ENCODE results near the gene PARP11. TPM values are rescaled to one million over a fixed set of nuclear protein-coding genes. Genes with fewer than 3 reads are reported as not detected.

Gene PARP11
- total RNA-seq, 4 donors from 2014 or later = 4.3 to 10.7 (median 5.7) TPM

GRCh38 chr12:3896801-3897351 lies 23.7 kb upstream of the PARP11 start:
- H3K27me3 ChIP-seq = no peaks in the 10 kb centered on the region
- DNase-seq (ENCODE audit: low spot score in 2 of 2) = no peak
- WGBS, 2 donors = 36 to 41% methylated on average over 2 of the region's 2 CpGs
- H3K36me3 ChIP-seq = no peaks in the 10 kb centered on the region
- H3K4me1 ChIP-seq = peaks cover 0 to 3% (median 0%) of the 10 kb centered on the region in 4 donors
- H3K9me3 ChIP-seq = no peaks in the 10 kb centered on the region
- H3K27ac ChIP-seq = peak overlapping the region in 3 of 4 donors; percentile 17 to 62 (median 26)
- peak in 1 of 2 donors; percentile 67 for TF ChIP-seq EP300 (IDR thresholded peaks at IDR 0.05)
- TF ChIP-seq, protein P1, sequence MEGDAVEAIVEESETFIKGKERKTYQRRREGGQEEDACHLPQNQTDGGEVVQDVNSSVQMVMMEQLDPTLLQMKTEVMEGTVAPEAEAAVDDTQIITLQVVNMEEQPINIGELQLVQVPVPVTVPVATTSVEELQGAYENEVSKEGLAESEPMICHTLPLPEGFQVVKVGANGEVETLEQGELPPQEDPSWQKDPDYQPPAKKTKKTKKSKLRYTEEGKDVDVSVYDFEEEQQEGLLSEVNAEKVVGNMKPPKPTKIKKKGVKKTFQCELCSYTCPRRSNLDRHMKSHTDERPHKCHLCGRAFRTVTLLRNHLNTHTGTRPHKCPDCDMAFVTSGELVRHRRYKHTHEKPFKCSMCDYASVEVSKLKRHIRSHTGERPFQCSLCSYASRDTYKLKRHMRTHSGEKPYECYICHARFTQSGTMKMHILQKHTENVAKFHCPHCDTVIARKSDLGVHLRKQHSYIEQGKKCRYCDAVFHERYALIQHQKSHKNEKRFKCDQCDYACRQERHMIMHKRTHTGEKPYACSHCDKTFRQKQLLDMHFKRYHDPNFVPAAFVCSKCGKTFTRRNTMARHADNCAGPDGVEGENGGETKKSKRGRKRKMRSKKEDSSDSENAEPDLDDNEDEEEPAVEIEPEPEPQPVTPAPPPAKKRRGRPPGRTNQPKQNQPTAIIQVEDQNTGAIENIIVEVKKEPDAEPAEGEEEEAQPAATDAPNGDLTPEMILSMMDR (IDR thresholded peaks at IDR 0.05) = no peak
- TF ChIP-seq POLR2A (IDR thresholded peaks at IDR 0.05) = no peak
- H3K4me3 ChIP-seq = no peak overlapping the region

DNA sequence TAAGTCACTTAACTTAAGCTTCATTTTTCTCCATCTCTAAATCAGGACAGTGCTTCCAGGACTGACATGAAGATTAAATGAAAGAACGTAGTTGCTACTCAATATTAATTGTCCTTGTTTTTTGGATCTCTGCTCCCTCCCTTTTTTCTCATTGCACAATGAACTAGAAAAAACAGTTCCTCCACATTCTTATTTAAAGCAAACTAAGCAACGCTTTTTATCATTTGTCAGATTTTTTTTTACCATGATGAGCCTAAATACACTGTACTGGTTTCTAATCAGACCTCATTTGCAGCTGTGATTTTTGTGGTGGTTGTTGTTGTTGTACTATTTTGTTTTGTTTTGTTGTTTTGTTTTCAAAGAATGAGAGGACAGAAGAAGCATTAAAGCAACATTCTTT lies 23.2 kb upstream of the PARP11 start:
- TF ChIP-seq POLR2A (IDR thresholded peaks at IDR 0.05) (no peak), EP300 (IDR thresholded peaks at IDR 0.05) (no peak)
- TF ChIP-seq, protein P1 (IDR thresholded peaks at IDR 0.05) = no peak
- no peaks in the 10 kb centered on the region for H3K36me3 ChIP-seq
- no peaks in the 10 kb centered on the region for H3K9me3 ChIP-seq
- no peaks in the 10 kb centered on the region for H3K27me3 ChIP-seq
- peak overlapping the region in 3 of 4 donors; percentile 17 to 62 (median 20) for H3K27ac ChIP-seq
- DNase-seq (ENCODE audit: low spot score in 2 of 2) = no peak
- WGBS, 2 donors = 40 to 46% methylated on average over 2 of the region's 2 CpGs
- peaks cover 0 to 3% (median 0%) of the 10 kb centered on the region in 4 donors for H3K4me1 ChIP-seq
- no peak overlapping the region for H3K4me3 ChIP-seq

- Histone ChIP-seq H3K9me3 (no peaks in the 10 kb centered on the region), H3K4me3 (no peak overlapping the region), H3K27me3 (no peaks in the 10 kb centered on the region), H3K27ac (no peak overlapping the region), H3K36me3 (no peaks in the 10 kb centered on the region), H3K4me1 (peaks cover 0 to 3% (median 0%) of the 10 kb centered on the region in 4 donors)
- DNase-seq (ENCODE audit: low spot score in 2 of 2) = no peak
- 94 to 96% methylated on average over 2 of the region's 2 CpGs for WGBS, 2 donors
- TF ChIP-seq, protein P1 (IDR thresholded peaks at IDR 0.05) = no peak
- TF ChIP-seq EP300 (IDR thresholded peaks at IDR 0.05) (no peak), POLR2A (IDR thresholded peaks at IDR 0.05) (no peak)
Measured at GRCh38 chr12:3892631-3893030, 19.4 kb upstream of the PARP11 start.

GRCh38 chr12:3891201-3891600 lies 18.0 kb upstream of the PARP11 start:
- no peaks in the 10 kb centered on the region for H3K27me3 ChIP-seq
- no peak for TF ChIP-seq EP300 (IDR thresholded peaks at IDR 0.05)
- no peak for TF ChIP-seq POLR2A (IDR thresholded peaks at IDR 0.05)
- TF ChIP-seq, protein P1 (IDR thresholded peaks at IDR 0.05) = no peak

DNA sequence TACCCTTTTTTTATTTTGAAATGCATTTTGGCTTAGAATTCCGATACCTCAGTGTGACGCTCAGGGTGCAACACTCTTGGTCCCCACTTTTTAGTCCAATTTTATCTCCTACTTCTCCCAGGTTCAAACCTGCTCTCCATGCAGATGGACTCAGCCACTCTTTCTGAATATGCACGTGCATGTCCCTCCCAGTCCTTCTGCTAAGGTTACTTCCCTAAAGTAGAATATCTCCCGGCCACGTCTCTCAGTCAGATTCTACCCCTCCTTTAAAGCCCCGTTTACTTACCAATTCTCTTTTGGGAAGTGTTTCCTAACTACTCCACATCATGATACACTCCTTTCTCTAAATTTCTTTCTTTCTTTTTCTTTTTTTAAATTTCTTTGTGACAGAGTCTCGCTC lies 15.5 kb upstream of the PARP11 start:
- no peaks in the 10 kb centered on the region for H3K9me3 ChIP-seq
- H3K36me3 ChIP-seq = no peaks in the 10 kb centered on the region
- WGBS, 2 donors = 76 to 88% methylated on average over 7 of the region's 7 CpGs
- DNase-seq (ENCODE audit: low spot score in 2 of 2) = no peak
- no peak overlapping the region for H3K27ac ChIP-seq
- H3K27me3 ChIP-seq = no peaks in the 10 kb centered on the region
- no peak overlapping the region for H3K4me3 ChIP-seq
- H3K4me1 ChIP-seq = peaks cover 0 to 14% (median 0%) of the 10 kb centered on the region in 4 donors
- TF ChIP-seq, protein P1 (IDR thresholded peaks at IDR 0.05) = no peak
- no peak for TF ChIP-seq EP300 (IDR thresholded peaks at IDR 0.05)
- TF ChIP-seq POLR2A (IDR thresholded peaks at IDR 0.05) = no peak

More at GRCh38 chr12:3891201-3891600, 18.0 kb upstream of the PARP11 start:
- Histone ChIP-seq H3K36me3 (no peaks in the 10 kb centered on the region), H3K9me3 (no peaks in the 10 kb centered on the region), H3K4me3 (no peak overlapping the region), H3K27ac (no peak overlapping the region), H3K4me1 (peaks cover 0 to 3% (median 0%) of the 10 kb centered on the region in 4 donors)
- WGBS, 2 donors = 67 to 72% methylated on average over 10 of the region's 10 CpGs
- DNase-seq (ENCODE audit: low spot score in 2 of 2) = no peak
